Adipocyte (in vitro differentiated cells): Measurements from ENCODE around the gene ALG2.

Source experiments
- DNase-seq: peaks from one replicate; pipeline ENCODE4 v3.0.0-alpha.2; 2015; ENCODE audit warnings: low read depth
- H3K27me3 ChIP-seq: replicated peaks from 2 replicates; pipeline ENCODE4 v1.7.0; 2013; ENCODE audit warnings: mild to moderate bottlenecking, low read length, moderate library complexity; ENCODE audit not compliant: control insufficient read depth, insufficient read depth
- H3K36me3 ChIP-seq: 2 replicates; pipeline ENCODE4 v1.7.0; 2013; ENCODE audit warnings: low read length, mild to moderate bottlenecking, moderate library complexity; ENCODE audit not compliant: control insufficient read depth, insufficient read depth, severe bottlenecking
- H3K4me1 ChIP-seq: 2 replicates; pipeline ENCODE4 v1.7.0; 2013; ENCODE audit warnings: mild to moderate bottlenecking, low read length, moderate library complexity; ENCODE audit not compliant: control insufficient read depth, insufficient read depth
- H3K4me3 ChIP-seq: 2 replicates; pipeline ENCODE4 v1.7.0; 2013; ENCODE audit warnings: mild to moderate bottlenecking, low read length, moderate library complexity
- H3K9ac ChIP-seq: 2 replicates; pipeline ENCODE4 v1.7.0; 2013; ENCODE audit warnings: mild to moderate bottlenecking, low read length, moderate library complexity
- H3K9me3 ChIP-seq: 2 replicates; pipeline ENCODE4 v1.7.0; 2013; ENCODE audit warnings: mild to moderate bottlenecking, low read length, moderate library complexity; ENCODE audit not compliant: control insufficient read depth

ALG2 gene

GRCh38 chr9:99180662-99181061 lies 41.1 kb downstream of the ALG2 start:
- no peak for DNase-seq
- Histone ChIP-seq H3K27me3 (peaks cover 6% of the 10 kb centered on the region), H3K9me3 (no peaks in the 10 kb centered on the region), H3K4me3 (no peak overlapping the region), H3K9ac (no peak overlapping the region), H3K36me3 (no peaks in the 10 kb centered on the region), H3K4me1 (peaks cover 14% of the 10 kb centered on the region)

DNA sequence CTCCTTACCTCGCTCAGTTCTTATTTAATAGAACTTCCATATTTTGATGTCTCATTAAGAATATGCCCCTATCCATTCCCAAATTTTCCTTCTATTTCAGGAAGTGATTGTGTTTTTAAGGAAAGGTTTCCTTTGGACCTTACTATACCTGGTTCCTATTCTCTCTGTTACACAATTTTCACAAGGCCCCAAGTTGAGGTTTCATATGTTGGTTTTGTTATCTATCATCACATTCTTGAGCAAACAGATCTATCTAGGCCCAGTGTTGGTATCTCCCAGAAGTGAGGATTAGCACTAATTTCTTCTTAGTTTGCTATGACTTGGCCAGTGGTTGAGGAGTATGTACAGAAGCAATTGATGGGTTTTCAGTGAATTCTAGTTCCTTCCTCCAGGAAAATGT lies 41.5 kb downstream of the ALG2 start:
- H3K4me1 ChIP-seq = peaks cover 14% of the 10 kb centered on the region
- H3K9me3 ChIP-seq = no peaks in the 10 kb centered on the region
- peaks cover 6% of the 10 kb centered on the region for H3K27me3 ChIP-seq
- no peak for DNase-seq
- no peak overlapping the region for H3K4me3 ChIP-seq
- H3K9ac ChIP-seq = no peak overlapping the region
- H3K36me3 ChIP-seq = no peaks in the 10 kb centered on the region

GRCh38 chr9:99178912-99179872 lies 42.5 kb downstream of the ALG2 start:
- Histone ChIP-seq H3K9me3 (no peaks in the 10 kb centered on the region), H3K4me3 (no peak overlapping the region), H3K4me1 (peaks cover 11% of the 10 kb centered on the region), H3K36me3 (no peaks in the 10 kb centered on the region), H3K27me3 (peaks cover 6% of the 10 kb centered on the region), H3K9ac (no peak overlapping the region)
- DNase-seq = no peak

DNA sequence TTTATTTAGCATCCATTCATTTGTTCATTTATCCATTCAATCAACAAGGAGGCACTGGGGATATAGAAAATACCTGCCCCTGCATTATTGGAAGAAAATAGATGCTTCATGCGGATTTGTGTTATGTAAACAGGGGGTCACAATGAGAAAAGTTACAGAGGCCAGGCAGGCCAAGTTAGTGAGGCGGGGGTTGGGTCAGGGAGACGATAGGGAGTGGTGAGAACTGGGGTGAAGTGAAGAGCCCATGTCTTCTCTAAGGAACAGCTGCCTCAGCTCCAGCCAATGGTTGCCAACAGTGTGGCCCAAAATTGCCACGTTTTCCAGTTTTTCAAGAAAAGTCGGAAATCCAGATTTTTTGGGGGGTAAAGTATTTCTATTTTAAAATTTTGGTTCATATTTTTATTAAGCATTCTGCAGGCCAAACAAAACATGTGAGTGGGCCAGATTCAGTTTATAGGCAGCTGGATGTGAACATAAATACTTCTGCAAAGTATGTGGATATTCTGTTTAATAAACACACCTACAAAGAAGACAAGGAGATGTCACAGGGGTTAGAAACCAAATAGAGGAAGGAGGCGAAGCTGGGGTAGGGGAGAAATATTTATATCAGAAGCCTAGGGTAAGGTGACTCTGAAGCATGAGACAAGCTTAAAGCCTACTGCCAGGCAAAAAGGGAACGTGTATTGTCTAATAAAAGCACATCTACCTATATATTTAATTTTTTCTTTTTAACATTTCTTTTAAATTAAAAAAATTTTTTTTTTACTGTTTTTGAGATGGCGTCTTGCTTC lies 44.0 kb downstream of the ALG2 start:
- Histone ChIP-seq H3K9ac (no peak overlapping the region), H3K4me1 (peaks cover 14% of the 10 kb centered on the region), H3K4me3 (no peak overlapping the region), H3K9me3 (no peaks in the 10 kb centered on the region), H3K36me3 (no peaks in the 10 kb centered on the region), H3K27me3 (peaks cover 13% of the 10 kb centered on the region)
- no peak for DNase-seq

GRCh38 chr9:99176527-99177013 lies 45.2 kb downstream of the ALG2 start:
- H3K9me3 ChIP-seq = no peaks in the 10 kb centered on the region
- peaks cover 5% of the 10 kb centered on the region for H3K4me1 ChIP-seq
- H3K4me3 ChIP-seq = no peak overlapping the region
- H3K9ac ChIP-seq = peak overlapping the region; percentile 21
- peaks cover 18% of the 10 kb centered on the region for H3K27me3 ChIP-seq
- no peak for DNase-seq
- H3K36me3 ChIP-seq = no peaks in the 10 kb centered on the region

GRCh38 chr9:99173570-99174504 lies 47.9 kb downstream of the ALG2 start:
- peaks cover 5% of the 10 kb centered on the region for H3K4me1 ChIP-seq
- no peak overlapping the region for H3K4me3 ChIP-seq

GRCh38 chr9:99172124-99173091 lies 49.3 kb downstream of the ALG2 start:
- Histone ChIP-seq H3K9ac (no peak overlapping the region), H3K4me3 (no peak overlapping the region), H3K4me1 (peaks cover 5% of the 10 kb centered on the region), H3K9me3 (no peaks in the 10 kb centered on the region), H3K36me3 (no peaks in the 10 kb centered on the region), H3K27me3 (peaks cover 21% of the 10 kb centered on the region)
- DNase-seq = no peak

More at GRCh38 chr9:99173570-99174504, 47.9 kb downstream of the ALG2 start:
- H3K9me3 ChIP-seq = no peaks in the 10 kb centered on the region
- no peak for DNase-seq
- no peak overlapping the region for H3K9ac ChIP-seq
- no peaks in the 10 kb centered on the region for H3K36me3 ChIP-seq
- H3K27me3 ChIP-seq = peaks cover 13% of the 10 kb centered on the region

DNA sequence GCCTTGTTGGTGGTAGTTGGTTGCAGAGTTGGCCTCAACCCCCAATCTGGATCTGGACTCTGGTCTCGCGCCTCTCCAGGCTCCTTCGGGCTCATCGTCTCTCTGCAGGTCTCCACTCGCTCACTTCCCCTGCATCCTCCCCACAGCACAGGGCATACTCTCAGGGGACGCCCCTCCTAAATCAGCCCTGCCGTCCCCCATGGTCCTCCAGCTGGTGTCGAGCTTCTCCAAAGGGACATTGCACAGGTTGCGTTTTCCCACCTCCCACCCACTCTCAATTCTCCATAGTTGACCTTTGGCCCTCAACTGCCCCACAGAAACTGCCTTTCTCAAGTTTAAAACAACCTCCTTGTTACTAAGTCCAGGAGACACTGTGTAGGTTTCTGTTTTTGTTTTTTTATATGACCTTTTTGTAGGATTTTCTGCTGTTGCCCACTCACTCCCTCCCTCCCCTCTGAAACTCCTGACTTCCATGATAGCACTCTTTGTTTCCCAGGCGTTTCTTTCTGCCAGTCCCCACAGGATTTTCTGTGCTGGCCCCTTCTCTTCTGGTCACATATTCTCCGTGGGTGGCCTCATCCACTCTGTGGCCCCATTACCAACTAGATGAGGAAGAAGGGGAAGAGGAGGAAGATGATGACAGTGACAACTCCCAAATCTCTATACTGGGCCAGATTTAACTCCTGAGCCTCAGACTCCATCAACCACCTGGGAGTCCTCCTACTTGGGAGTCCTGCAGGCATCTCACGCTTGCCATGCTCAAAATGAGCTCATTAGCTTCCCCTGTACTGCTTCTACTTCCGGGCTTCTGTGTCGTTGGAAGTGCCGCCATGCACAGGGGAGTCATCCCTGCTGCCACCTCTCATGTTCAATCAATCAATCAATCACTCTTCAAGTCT lies 50.3 kb downstream of the ALG2 start:
- Histone ChIP-seq H3K27me3 (peaks cover 21% of the 10 kb centered on the region), H3K9me3 (no peaks in the 10 kb centered on the region), H3K4me1 (peaks cover 5% of the 10 kb centered on the region), H3K9ac (no peak overlapping the region), H3K36me3 (no peaks in the 10 kb centered on the region), H3K4me3 (no peak overlapping the region)
- no peak for DNase-seq

- Histone ChIP-seq H3K27me3 (peaks cover 21% of the 10 kb centered on the region), H3K36me3 (no peaks in the 10 kb centered on the region), H3K9me3 (no peaks in the 10 kb centered on the region), H3K4me3 (no peak overlapping the region), H3K4me1 (peaks cover 5% of the 10 kb centered on the region), H3K9ac (no peak overlapping the region)
- no peak for DNase-seq
Measured at GRCh38 chr9:99169982-99170761, 51.6 kb downstream of the ALG2 start.
